Spleen (tissue), 7 donors: Measurements from ENCODE around the gene TREH.

ENCODE experiments used
- CTCF ChIP-seq, 11 experiments: fragments of 200-600 bp in 7 of 11; fragments of 450-650 bp in 4 of 11; sonication (generic) in 4 of 11; IDR thresholded peaks in 8 of 11; conservative IDR thresholded peaks in 3 of 11; 1 replicate in 7 of 11; 2 replicates in 4 of 11; pipeline versions ENCODE4 v1.4.0 to v1.8.0; 2016 to 2021; ENCODE audit warnings: antibody characterized with exemption in 11 of 11, inconsistent platforms in 4 of 11, mild to moderate bottlenecking in 1 of 11
- POLR2A ChIP-seq, 3 donors: fragments of 450-650 bp; IDR thresholded peaks; one replicate each; pipeline ENCODE4 v1.5.1; 2017; ENCODE audit warnings: antibody characterized with exemption in 3 of 3, mild to moderate bottlenecking in 1 of 3
- POLR2AphosphoS5 ChIP-seq, 3 donors: sonication (generic); formaldehyde crosslinking; IDR thresholded peaks; one replicate each; pipeline ENCODE4 v1.5.1; 2017; ENCODE audit warnings: antibody characterized with exemption in 3 of 3
- donor health status: DM: no; HTN: no; CAD: no; lungs with moderate emphysema.
- donor health status: DM: no; HTN: no; CAD: no.
- donor health status: DM: no; HTN: no; CAD: no.

GRCh38 chr11:118666371-118666770, 13.1 kb downstream of the TREH start:
- no peak for TF ChIP-seq CTCF (IDR thresholded peaks at IDR 0.05 in 8 of 11, conservative IDR thresholded peaks at IDR 0.05 in 3 of 11)
- TF ChIP-seq POLR2A (IDR thresholded peaks at IDR 0.05) = no peak
- TF ChIP-seq POLR2AphosphoS5 (IDR thresholded peaks at IDR 0.05) = no peak
